ENCODE results near the gene SLC6A3.
A peak's percentile ranks its signal among the peaks of the same experiment; 100 is the strongest.

SLC6A3 gene

GRCh38 chr5:1404062-1404461 is 41.2 kb downstream of the SLC6A3 start:
- DNase-seq: no peak

- DNase-seq: no peak
Observed at GRCh38 chr5:1402611-1403255, 42.5 kb downstream of the SLC6A3 start.

- no peak for DNase-seq
Observed at GRCh38 chr5:1401536-1402138, 43.6 kb downstream of the SLC6A3 start.

- DNase-seq: no peak
Observed at GRCh38 chr5:1400936-1401335, 44.3 kb downstream of the SLC6A3 start.

- DNase-seq: no peak
Observed at GRCh38 chr5:1400211-1400855, 44.9 kb downstream of the SLC6A3 start.

GRCh38 chr5:1399737-1400136 is 45.5 kb downstream of the SLC6A3 start:
- no peak for DNase-seq

GRCh38 chr5:1396293-1396816 is 48.9 kb downstream of the SLC6A3 start:
- no peak for DNase-seq

- DNase-seq: no peak
Observed at GRCh38 chr5:1394881-1395860, 50.1 kb downstream of the SLC6A3 start.

GRCh38 chr5:1393571-1394501 is 51.4 kb downstream of the SLC6A3 start:
- DNase-seq: no peak

- no peak for DNase-seq
Observed at GRCh38 chr5:1392801-1393565, 52.3 kb downstream of the SLC6A3 start.

GRCh38 chr5:1392261-1392660 is 53.0 kb downstream of the SLC6A3 start:
- DNase-seq: no peak

GRCh38 chr5:1391691-1392090 is 53.5 kb downstream of the SLC6A3 start:
- DNase-seq: no peak

GRCh38 chr5:1390861-1391600 is 54.2 kb downstream of the SLC6A3 start:
- DNase-seq: no peak

- no peak for DNase-seq
Observed at GRCh38 chr5:1390333-1390732, 54.9 kb downstream of the SLC6A3 start.

GRCh38 chr5:1388383-1388967 is 56.8 kb downstream of the SLC6A3 start:
- DNase-seq: no peak

- DNase-seq: no peak
Observed at GRCh38 chr5:1387876-1388275, 57.4 kb downstream of the SLC6A3 start.

GRCh38 chr5:1387059-1387755 is 58.0 kb downstream of the SLC6A3 start:
- no peak for DNase-seq

GRCh38 chr5:1386274-1386717 is 58.9 kb downstream of the SLC6A3 start:
- DNase-seq: peak; percentile 73

Data from DMS153 (cell line).